Gastroesophageal sphincter (tissue), 3 donors: ENCODE data around the gene PPME1.

Experiments
- CTCF ChIP-seq, 4 experiments: fragments of 200-600 bp in 2 of 4; fragments of 450-650 bp in 2 of 4; sonication (generic) in 1 of 4; IDR thresholded peaks; one replicate each; pipeline ENCODE4 v1.5.1; 2017 to 2019; ENCODE audit warnings: antibody characterized with exemption in 4 of 4, mild to moderate bottlenecking in 2 of 4, moderate library complexity in 2 of 4
- POLR2A ChIP-seq, 2 donors: fragments of 450-650 bp; IDR thresholded peaks; one replicate each; pipeline ENCODE4 v1.6.1; 2017; ENCODE audit warnings: antibody characterized with exemption in 2 of 2, mild to moderate bottlenecking in 2 of 2, moderate library complexity in 1 of 2
- POLR2AphosphoS5 ChIP-seq: sonication (generic); formaldehyde crosslinking; IDR thresholded peaks from one replicate; pipeline ENCODE4 v1.6.1; 2017; ENCODE audit warnings: antibody characterized with exemption

GRCh38 chr11:74282421-74282820 lies 111.3 kb downstream of the PPME1 start:
- no peak for TF ChIP-seq CTCF (IDR thresholded peaks at IDR 0.05)
- TF ChIP-seq POLR2A (IDR thresholded peaks at IDR 0.05), result no peak
- TF ChIP-seq POLR2AphosphoS5, result no peak
